Gastrocnemius medialis (tissue), 4 donors: ENCODE data around the gene MYBL2. TPM values are rescaled to one million over a fixed set of nuclear protein-coding genes. Genes with fewer than 3 reads are reported as not detected.

Source experiments
- ATAC-seq, 2 donors: fragments of 150-250 bp; one replicate each; pipeline ENCODE4 v1.9.1; 2016
- DNase-seq, 2 donors: peaks; one replicate each; pipeline ENCODE4 v3.0.0-alpha.2; 2019
- H3K27ac ChIP-seq, 4 donors: fragments of 200-600 bp; sonication (generic); 1 replicate in 1 of 4; 2 replicates in 3 of 4; pipeline ENCODE4 v1.5.1; 2016 to 2018; ENCODE audit warnings: mild to moderate bottlenecking in 2 of 4, moderate library complexity in 1 of 4
- H3K27me3 ChIP-seq, 3 donors: fragments of 200-600 bp; sonication (generic) in 2 of 3; 1 replicate in 1 of 3; 2 replicates in 2 of 3; pipeline versions ENCODE4 v1.5.1 to v1.6.0; 2016 to 2019; ENCODE audit warnings: mild to moderate bottlenecking in 1 of 3, moderate library complexity in 1 of 3
- H3K36me3 ChIP-seq, 2 donors: fragments of 200-600 bp; sonication (generic) in 1 of 2; one replicate each; pipeline ENCODE4 v1.5.1; 2017 to 2018
- H3K4me1 ChIP-seq, 2 donors: fragments of 200-600 bp; sonication (generic) in 1 of 2; one replicate each; pipeline ENCODE4 v1.5.1; 2016 to 2017; ENCODE audit warnings: mild to moderate bottlenecking in 2 of 2
- H3K4me3 ChIP-seq, 4 donors: fragments of 200-600 bp; sonication (generic) in 3 of 4; 1 replicate in 1 of 4; 2 replicates in 3 of 4; pipeline ENCODE4 v1.5.1; 2016 to 2019; ENCODE audit warnings: mild to moderate bottlenecking in 2 of 4
- H3K9me3 ChIP-seq, 3 donors: fragments of 200-600 bp; sonication (generic) in 2 of 3; 1 replicate in 1 of 3; 2 replicates in 2 of 3; pipeline ENCODE4 v1.5.1; 2016 to 2019
- CTCF ChIP-seq, 5 experiments: fragments of 450-650 bp in 3 of 5; fragments of 200-600 bp in 2 of 5; sonication (generic) in 2 of 5; IDR thresholded peaks in 4 of 5; conservative IDR thresholded peaks in 1 of 5; 1 replicate in 4 of 5; 2 replicates in 1 of 5; pipeline ENCODE4 v1.5.1; 2016 to 2019; ENCODE audit warnings: antibody characterized with exemption in 5 of 5, mild to moderate bottlenecking in 3 of 5, moderate library complexity in 3 of 5
- POLR2A ChIP-seq, 2 donors: fragments of 450-650 bp; IDR thresholded peaks; one replicate each; pipeline ENCODE4 v1.6.1; 2017; ENCODE audit warnings: antibody characterized with exemption in 2 of 2, mild to moderate bottlenecking in 2 of 2, moderate library complexity in 2 of 2
- in situ Hi-C, 4 donors: fragments of 200-750 bp; cut with MboI; loops; one replicate each; pipeline versions ENCODE4 v1.15.0 to v1.8.0; 2017; ENCODE audit warnings: low sequenced_read_pairs in 4 of 4
- intact Hi-C: fragments of 100-400 bp; cut with DNase I; formaldehyde crosslinking; loops from one replicate; pipeline ENCODE4 v1.15.1; 2023; ENCODE audit warnings: low total_unique reads
- total RNA-seq, 4 donors: library from RNA; depleted of rRNA; stranded (reverse); fragments of >200 nt; gene quantifications; one replicate each; pipeline versions ENCODE4 v1.1.0 to v1.2.3, GENCODE V29; 2016

The MYBL2 gene
- total RNA-seq, 4 donors from 2014 or later = 0.55 TPM; not detected in 3

GRCh38 chr20:43681991-43682410 lies 15.1 kb downstream of the MYBL2 start:
- H3K4me3 ChIP-seq = no peak overlapping the region
- no peaks in the 10 kb centered on the region for H3K4me1 ChIP-seq
- no peaks in the 10 kb centered on the region for H3K36me3 ChIP-seq
- intact Hi-C loops (no loop called here), in situ Hi-C loops (no loop called here)
- no peaks in the 10 kb centered on the region for H3K9me3 ChIP-seq
- no peak for ATAC-seq
- no peak for DNase-seq
- no peak for TF ChIP-seq CTCF (IDR thresholded peaks at IDR 0.05 in 4 of 5, conservative IDR thresholded peaks at IDR 0.05 in 1 of 5)
- TF ChIP-seq POLR2A (IDR thresholded peaks at IDR 0.05) = no peak
- H3K27me3 ChIP-seq = no peaks in the 10 kb centered on the region
- H3K27ac ChIP-seq = no peak overlapping the region

- H3K36me3 ChIP-seq = no peaks in the 10 kb centered on the region
- no peaks in the 10 kb centered on the region for H3K4me1 ChIP-seq
- TF ChIP-seq POLR2A (IDR thresholded peaks at IDR 0.05) (no peak), CTCF (IDR thresholded peaks at IDR 0.05 in 4 of 5, conservative IDR thresholded peaks at IDR 0.05 in 1 of 5) (no peak)
- in situ Hi-C loops = no loop called here
- no peaks in the 10 kb centered on the region for H3K27me3 ChIP-seq
- H3K9me3 ChIP-seq = no peaks in the 10 kb centered on the region
- DNase-seq (no peak), ATAC-seq (no peak)
- intact Hi-C loops = no loop called here
- H3K27ac ChIP-seq = no peak overlapping the region
- no peak overlapping the region for H3K4me3 ChIP-seq
These were observed 15.5 kb downstream of the MYBL2 start for GRCh38 chr20:43682446-43682845.

- Histone ChIP-seq H3K4me1 (no peaks in the 10 kb centered on the region), H3K27ac (no peak overlapping the region), H3K27me3 (no peaks in the 10 kb centered on the region), H3K36me3 (no peaks in the 10 kb centered on the region), H3K9me3 (no peaks in the 10 kb centered on the region), H3K4me3 (no peak overlapping the region)
- no peak for DNase-seq
- TF ChIP-seq CTCF (IDR thresholded peaks at IDR 0.05 in 4 of 5, conservative IDR thresholded peaks at IDR 0.05 in 1 of 5) (no peak), POLR2A (IDR thresholded peaks at IDR 0.05) (no peak)
- in situ Hi-C loops = no loop called here
- intact Hi-C loops = no loop called here
- no peak for ATAC-seq
These were observed 19.9 kb downstream of the MYBL2 start for GRCh38 chr20:43686820-43687219.

- no peak for TF ChIP-seq CTCF (IDR thresholded peaks at IDR 0.05 in 4 of 5, conservative IDR thresholded peaks at IDR 0.05 in 1 of 5)
- TF ChIP-seq POLR2A (IDR thresholded peaks at IDR 0.05) = no peak
- in situ Hi-C loops = no loop called here
- H3K9me3 ChIP-seq = no peaks in the 10 kb centered on the region
- H3K4me3 ChIP-seq = no peak overlapping the region
- H3K27ac ChIP-seq = no peak overlapping the region
- H3K36me3 ChIP-seq = no peaks in the 10 kb centered on the region
- no peak for ATAC-seq
- no peaks in the 10 kb centered on the region for H3K27me3 ChIP-seq
- no peaks in the 10 kb centered on the region for H3K4me1 ChIP-seq
- DNase-seq = no peak
- intact Hi-C loops = no loop called here
These were observed 22.3 kb downstream of the MYBL2 start for GRCh38 chr20:43689165-43689564.

- H3K36me3 ChIP-seq = no peaks in the 10 kb centered on the region
- H3K27me3 ChIP-seq = no peaks in the 10 kb centered on the region
- no peak overlapping the region for H3K4me3 ChIP-seq
- in situ Hi-C loops (no loop called here), intact Hi-C loops (no loop called here)
- ATAC-seq (no peak), DNase-seq (no peak)
- no peaks in the 10 kb centered on the region for H3K9me3 ChIP-seq
- no peak overlapping the region for H3K27ac ChIP-seq
- no peak for TF ChIP-seq CTCF (IDR thresholded peaks at IDR 0.05 in 4 of 5, conservative IDR thresholded peaks at IDR 0.05 in 1 of 5)
- TF ChIP-seq POLR2A (IDR thresholded peaks at IDR 0.05) = no peak
- no peaks in the 10 kb centered on the region for H3K4me1 ChIP-seq
These were observed 24.2 kb downstream of the MYBL2 start for GRCh38 chr20:43690943-43691598.
